Islet precursor cell (in vitro differentiated cells): ENCODE results near the gene CDKAL1.
"Not testable (repeated sequence)": the region's sequence is repeated elsewhere in the genome, so short reads cannot be mapped to it uniquely, and the experiment has no call there.

Experiments
- DNase-seq: peaks from one replicate; pipeline ENCODE4 v3.0.0-alpha.2; 2018

CDKAL1 gene

DNA sequence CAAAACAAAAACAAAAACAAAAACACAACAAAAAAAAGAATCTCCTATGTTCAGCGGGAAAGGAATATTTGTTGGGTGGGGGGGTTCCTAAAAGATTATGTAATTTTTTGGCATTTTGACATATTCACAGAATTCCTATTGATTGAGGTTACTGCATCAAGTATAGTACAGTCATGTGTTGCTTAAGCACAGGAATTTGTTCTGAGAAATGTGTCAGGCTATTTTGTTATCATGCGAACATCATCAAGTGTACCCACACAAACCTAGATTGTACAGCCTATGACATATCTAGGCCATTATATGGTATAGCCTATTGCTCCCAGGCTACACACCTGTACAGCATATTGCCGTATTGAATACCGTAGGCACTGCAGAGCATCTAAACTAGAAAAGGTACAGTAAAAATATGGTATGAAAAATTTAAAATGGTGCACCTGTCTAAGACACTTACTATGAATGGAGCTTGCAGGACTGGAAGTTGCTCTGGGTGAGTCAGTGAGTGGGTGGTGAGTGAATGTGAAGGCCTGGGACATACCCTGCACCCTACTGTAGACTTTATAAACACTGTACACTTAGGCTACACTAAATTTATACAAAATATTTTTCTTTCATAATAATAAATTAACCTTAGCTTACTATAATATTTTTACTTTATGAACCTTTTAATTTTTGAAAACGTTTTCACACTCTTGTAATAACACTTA is 110.6 kb downstream of the CDKAL1 start:
- no peak for DNase-seq

DNA sequence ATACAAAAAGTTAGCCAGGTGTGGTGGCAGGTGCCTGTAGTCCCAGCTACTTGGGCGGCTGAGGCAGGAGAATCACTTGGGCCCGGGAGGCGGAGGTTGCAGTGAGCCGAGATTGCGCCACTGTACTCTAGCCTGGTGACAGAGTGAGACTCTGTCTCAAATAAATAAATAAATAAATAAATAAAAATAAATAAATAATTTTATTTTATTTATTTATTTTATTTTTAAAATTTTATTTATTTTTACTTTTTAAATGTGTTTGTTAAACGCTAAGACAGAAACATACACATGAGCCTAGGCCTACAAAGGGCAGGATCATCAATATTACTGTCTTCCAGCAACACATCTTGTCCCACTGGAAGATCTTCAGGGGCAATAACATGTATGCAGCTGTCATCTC is 111.3 kb downstream of the CDKAL1 start:
- DNase-seq, result not testable (repeated sequence)

DNA sequence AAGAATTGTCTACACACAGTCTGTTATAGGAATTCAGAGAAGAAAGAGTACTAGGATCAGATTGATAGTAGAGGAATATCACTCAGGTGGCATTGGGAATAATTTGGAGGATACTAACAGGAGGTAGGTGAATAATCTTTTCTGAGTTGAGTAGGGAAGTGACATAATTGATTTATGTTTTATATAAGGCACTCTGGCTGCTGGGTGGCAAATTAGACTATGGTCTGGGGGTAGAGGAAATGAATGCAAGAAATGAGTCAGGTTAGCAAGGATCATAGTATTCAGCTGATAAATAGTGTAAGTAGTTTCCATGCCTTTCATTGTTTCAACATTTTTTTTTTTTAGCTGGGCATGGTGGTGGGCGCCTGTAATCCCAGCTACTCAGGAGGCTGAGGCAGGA is 113.3 kb downstream of the CDKAL1 start:
- DNase-seq, result no peak

DNA sequence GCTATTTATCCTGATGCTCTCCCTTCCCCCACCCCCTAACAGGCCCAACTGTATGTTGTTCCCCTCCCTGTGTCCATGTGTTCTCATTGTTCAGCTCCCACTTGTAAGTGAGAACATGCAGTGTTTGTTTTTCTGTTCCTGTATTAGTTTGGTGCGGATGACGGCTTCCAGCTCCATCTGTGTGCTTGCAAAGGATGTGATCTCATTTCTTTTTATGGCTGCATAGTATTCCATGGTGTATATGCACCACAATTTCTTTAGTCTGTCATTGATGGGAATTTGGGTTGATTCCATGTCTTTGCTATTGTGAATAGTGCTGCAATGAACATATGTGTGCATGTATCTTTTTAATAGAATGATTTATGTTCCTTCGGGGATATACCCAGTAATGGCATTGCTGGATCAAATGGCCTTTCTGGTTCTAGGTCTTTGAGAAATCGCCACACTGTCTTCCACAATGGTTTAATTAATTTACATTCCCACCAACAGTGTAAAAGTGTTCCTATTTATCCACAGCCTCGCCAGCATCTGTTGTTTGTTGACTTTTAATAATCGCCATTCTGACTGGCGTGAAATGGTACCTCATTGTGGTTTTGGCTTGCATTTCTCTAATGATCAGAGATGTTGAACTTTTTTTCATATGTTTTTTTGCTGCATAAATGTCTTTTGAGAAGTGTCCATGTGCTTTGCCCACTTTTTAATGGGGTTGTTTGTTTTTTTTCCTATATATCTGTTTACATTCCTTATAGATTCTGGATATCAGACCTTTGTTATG is 115.6 kb downstream of the CDKAL1 start:
- DNase-seq, result not testable (repeated sequence)

DNA sequence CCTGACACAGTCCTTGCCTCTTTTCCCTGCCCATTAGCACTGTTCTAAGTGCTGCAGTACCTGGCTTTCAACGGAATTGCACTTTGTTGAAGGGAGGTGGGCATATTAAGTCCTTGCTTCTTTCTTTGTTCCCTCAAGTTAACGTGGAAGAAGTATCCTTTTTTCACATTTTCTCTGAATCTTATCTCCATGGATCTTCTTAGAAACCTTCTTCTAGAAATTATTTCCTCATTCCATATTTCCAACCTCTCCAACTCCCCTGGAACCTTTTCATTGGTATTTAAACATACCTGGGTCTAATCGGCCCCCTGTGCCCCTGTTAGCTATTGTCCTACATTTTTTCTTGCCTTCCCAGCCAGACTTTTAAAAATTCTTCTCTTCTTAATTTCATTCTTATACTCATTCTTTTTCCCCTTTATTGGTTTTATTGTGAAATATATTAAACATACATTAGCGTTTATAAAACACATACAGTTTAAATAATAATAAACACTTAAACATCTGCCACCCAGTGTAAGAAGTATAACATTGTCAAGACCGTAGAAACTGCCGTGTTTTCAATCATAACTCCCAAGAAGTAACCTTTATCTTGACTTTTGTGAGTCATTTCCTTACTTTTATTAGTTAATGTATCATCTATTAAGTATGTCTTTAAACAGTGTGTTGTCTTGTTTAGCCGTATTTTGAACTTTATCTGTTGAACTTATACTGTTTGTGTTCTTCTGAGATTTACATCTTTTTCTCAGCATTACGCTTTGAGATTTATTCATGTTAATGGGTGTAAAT is 118.2 kb downstream of the CDKAL1 start:
- DNase-seq, result no peak

DNA sequence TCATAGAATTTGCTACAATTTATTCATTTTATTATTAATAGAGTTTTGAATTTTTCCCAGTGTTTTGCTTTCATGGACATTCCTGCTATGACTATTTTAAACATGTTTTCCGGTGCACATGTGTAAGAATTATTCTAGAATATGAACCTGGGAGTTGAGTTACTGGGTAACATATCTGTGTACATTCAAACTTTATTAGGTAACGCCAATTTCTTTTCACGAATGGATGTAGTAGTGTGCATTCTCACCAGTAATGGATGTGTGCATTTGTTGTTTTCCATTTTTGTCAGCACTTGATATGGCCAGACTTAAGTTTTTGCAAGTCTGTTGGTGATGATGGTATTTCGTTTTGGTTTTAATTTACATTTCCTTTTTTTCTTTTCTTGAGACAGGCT is 118.8 kb downstream of the CDKAL1 start:
- DNase-seq, result no peak

DNA sequence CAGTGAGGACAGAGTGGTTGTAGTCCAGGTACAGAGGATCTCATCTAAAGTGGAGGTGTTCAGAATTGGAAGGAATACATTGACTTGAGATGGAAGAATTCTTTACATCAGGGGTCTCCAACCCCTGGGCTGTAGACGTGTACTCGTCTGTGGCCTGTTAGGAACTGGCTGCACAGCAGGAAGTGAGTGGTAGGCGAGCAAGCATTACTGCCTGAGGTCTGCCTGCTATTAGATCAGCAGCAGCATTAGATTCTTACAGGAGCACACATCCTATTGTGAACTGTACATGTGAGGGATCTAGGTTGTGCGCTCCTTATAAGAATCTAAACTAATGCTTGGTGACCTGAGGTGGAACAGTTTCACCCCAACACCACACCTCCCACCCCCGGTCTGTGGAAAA is 121.1 kb downstream of the CDKAL1 start:
- DNase-seq, result peak; percentile 59

DNA sequence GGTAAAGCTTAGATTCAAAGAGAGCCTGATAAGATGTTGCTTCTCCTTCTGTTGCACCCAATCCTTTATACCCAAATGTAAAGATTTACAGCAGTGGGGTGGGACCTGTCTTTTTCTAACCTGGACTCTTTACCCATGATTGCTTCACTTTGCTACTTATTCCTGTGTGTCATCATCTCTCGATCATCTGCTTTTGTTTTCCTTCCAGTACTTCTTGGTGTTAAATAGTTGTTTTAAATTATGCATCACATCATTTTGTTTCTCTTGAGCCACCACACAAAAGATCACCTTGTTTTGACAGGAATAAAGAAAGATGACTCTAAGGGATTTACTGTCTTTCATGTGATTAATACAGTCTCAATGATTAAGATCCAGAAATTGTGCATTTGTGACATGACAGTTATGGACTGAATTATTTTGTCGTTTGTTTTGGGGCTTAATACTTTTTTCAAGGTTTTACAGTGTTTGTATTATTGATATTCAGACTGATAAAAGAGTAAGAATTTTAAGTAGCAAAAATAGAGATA is 123.1 kb downstream of the CDKAL1 start:
- no peak for DNase-seq

DNA sequence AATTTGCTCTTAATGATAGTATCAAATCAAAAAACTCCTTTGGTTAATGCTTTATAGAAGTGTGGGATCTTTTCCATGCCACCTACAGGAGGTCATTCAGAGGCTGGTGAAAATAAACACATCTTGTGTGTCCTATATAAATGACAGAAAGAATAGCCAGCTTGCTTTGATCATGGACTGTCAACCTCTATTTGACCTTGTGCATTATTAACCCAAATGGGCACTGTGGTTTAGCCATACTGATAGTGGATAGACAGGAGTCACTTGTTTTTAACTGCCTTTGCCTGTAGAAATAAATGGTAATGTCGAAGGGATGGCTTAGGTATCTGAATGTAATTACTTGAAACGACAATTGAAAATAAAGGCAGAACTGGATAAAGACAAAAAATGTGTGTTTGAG is 123.8 kb downstream of the CDKAL1 start:
- no peak for DNase-seq

DNA sequence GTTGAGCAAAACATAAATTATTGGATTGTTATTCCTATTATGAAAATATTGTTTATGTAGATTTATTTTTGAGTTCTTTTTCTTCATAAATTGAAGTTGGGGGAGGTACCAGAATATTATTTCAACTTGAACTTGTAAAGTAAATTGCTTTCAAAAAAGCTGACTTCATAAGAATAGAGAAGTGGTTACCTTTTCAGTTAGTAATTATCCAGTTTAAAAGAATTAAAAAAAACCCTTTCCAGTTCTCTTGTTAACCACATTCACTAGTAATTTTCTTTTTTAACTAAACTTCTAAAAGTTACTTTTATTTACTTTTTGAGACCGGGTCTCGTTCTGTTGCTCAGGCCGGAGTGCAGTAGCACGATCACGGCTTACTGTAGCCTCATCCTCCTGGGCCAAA is 124.3 kb downstream of the CDKAL1 start:
- DNase-seq, result no peak

DNA sequence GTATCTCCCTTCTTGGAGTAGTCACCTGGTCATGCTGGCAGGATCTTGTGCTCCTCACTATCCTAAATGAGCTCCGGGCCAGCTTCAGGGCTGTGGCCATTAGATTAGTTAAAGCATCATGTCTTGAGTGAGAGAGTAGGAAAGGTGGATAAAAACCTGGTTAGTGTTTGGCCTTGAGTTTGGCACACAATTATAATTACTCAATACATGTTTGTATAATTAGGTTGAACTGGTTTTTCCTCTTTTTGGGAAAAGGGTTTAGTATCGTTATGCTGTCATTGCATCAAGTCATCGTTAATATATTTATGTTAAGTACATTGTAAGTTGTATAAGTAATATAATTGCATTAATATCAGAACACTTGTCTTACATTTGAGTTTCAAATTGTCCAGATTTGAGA is 126.3 kb downstream of the CDKAL1 start:
- DNase-seq, result no peak

DNA sequence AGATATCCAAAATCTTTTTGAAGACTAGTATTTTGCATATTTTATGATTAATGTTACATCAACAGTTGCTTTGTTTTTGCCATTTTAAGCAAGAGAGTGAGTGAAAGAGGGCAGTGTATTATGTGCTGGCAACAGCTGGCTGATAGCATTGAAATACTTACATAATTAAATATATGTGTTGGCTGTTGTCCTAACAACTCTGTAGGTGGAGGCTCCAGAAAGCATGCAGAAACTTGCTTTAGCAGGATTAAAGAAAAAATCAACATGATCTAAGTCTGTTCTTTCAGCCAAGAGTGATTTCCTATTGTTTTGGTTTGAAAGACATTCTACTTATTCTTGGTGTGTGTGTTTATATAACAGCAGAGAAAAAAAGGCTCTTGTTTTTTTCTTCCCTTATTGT is 127.5 kb downstream of the CDKAL1 start:
- no peak for DNase-seq

DNA sequence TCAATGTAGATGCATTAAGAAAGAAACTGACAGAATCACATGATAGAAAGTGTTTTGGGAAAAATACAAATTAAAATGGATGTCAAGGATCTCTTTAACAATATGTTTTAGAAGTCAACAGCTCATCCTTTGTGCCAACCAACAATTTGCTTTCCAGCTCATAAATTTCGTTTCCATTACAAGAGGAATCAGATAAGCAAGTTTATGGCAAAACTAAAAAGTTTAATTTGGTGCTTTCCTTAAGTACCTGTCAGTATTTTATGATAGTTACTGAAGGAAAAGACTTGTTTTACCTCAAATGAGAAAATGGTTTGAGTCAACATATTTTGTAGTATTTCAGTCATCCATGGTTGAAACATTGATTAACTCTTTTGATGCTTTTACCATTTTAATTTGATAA is 130.0 kb downstream of the CDKAL1 start:
- DNase-seq, result no peak

DNA sequence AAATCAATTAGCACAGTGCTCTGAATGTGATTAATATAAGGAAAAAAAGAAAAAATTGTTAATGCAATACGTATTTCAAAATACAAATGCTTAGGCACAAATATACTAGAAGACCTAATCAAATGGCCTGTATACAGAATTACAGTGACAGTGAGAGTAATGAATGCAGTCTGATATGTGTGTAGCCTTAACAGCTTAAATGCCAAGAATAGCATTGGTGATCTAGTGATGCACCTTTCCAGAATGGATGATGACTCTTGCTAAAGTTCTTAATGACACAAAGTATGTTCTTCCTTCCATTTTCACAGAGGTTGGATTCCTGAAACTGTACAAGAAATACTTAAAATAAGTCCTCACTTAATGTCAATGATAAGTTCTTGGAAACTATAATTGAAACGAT is 131.0 kb downstream of the CDKAL1 start:
- no peak for DNase-seq

DNA sequence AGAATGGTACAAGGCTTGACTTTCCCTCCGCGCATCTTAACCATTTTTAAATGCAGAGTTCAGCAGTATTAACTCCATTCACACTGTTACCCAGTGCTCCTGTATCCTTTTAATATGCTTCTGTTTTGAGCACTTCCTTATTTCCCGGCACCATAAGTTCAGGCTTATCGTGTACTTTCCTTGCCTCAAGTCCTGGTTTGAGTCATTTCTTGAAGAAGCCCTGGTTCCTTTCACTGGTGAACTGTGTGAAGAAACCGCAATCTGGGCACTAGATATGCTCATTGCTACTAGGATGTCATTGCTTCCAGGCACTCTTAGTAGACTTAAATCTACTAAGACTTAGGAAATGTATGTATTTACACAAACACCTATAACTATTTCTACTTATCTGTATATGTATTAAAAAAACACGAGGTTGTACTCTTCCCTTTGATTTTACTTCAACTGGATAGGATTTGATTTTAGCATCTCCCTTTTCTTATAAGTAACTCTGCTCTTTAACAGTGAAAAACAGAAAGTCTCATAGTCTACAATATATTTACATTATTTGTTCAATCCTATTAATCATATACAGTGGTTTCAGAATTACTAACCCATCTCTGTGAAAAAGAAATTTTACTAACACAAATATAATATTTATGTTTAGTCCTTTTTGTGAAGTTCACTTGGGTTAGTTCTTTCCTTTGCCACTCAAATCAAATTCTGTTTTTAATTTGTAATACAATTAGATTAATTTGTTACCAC is 135.5 kb downstream of the CDKAL1 start:
- no peak for DNase-seq

DNA sequence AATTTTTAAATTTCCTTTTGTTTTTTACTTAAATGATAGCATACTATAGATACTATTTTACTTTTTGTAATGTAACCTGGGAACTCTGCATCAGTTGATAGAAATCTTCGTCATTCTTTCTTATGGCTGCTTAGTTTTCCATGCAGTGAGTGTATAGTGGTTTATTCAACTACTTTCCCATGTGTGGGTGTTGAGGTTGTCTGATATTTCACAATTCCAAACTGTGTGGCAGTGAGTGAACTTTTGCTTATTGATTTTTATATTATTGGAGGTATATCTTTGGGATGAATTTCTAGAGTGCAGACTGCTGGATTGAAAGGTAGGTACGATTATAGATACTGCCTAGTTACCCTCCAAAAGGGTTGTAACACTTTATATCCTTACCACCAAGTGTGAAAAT is 136.5 kb downstream of the CDKAL1 start:
- no peak for DNase-seq

DNA sequence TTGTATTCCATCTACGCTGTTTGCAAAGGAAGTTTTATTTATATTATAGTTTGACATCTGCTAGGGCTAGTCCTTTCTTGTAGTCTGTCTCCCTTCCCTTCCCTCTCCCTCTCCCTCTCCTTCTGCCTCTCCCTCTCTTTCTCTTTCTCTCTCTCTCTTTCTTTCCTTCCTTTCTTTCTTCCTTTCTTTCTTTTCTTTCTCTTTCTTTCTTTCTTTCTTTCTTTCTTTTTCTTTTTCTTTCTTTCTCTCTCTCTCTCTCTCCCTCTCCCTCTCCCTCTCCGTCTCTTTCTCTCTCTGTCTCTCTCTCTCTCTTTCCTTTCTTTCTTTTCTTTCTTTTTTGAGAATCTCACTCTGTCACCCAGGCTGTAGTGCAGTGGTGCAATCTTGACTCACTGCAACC is 137.8 kb downstream of the CDKAL1 start:
- no peak for DNase-seq

DNA sequence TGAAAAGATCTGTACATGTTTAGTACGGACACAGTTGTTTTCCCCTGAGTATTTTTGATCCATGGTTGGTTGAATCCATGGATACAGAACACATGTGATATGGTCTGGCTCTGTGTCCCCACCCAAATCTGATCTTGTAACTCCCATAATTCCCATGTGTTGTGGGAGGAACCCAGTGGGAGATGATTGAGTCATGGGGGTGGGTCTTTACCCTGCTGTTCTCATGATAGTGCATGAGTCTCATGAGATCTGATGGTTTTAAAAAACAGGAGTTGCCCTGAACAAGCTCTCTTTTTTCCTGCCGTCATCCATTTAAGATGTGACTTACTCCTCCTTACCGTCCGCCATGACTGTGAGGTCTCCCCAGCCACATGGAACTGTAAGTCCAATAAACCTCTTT is 139.2 kb downstream of the CDKAL1 start:
- DNase-seq, result no peak

DNA sequence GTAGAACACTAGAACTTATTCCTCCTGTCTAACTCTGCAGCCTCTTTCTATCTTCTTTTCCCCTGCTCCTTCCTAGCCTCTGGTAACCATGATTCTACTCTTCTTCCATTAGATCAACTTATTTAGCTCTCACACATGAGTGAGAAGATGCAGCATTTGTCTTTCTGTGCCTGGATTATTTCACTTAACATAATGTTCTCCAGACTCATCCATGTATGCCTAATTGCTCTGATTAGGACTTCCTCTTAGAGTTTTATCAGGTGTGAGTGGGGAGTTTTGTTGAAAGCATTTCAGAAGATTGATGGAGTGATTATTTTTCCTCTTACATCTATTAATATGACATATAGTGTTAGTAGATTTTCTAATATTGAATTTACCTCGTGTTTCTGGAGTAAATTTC is 140.4 kb downstream of the CDKAL1 start:
- no peak for DNase-seq

DNA sequence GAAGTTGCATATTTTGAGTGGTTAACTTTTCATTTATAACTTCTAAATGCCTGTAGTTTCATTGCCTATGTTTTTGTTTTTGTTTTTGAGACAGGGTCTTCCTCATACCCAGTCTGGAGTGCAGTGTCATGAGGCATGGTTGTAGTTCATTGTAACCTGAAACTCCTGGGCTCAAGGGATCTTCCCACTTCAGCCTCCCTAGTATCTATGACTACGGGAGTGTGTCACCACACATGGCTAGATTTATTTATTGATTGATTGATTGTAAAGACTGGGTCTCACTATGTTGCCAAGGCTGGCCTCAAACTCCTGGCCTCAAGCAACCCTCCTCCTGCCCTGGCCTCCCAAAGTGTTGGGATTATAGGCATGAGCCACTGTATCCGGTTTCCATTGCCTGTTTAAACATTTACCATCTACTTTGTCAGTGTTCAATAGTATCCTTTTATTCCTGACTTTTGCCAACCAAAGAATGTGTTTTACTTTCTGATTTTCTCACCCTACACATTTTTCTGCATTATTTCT is 144.6 kb downstream of the CDKAL1 start:
- DNase-seq, result no peak

DNA sequence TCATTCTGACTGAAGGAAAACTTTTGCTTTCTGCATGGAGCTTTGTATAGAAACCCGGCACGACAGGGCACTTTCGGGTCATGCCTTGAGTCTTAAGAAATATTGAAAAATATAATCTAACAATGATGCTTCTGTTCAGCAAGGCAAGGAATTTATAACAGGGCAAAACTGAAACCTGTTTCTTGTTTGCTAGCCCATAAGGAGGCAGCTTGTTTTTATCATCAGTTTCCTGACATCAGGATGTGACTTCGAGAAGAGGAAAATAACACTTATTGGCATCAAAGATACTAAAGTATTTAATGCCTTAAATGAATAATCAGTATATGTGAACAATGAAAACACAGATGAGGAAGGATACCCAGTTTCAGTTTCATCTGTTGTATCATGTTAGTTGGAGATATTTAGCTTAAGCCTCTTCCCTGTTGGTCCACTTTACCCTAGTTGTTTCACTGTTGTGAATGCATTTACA is 146.5 kb downstream of the CDKAL1 start:
- no peak for DNase-seq

DNA sequence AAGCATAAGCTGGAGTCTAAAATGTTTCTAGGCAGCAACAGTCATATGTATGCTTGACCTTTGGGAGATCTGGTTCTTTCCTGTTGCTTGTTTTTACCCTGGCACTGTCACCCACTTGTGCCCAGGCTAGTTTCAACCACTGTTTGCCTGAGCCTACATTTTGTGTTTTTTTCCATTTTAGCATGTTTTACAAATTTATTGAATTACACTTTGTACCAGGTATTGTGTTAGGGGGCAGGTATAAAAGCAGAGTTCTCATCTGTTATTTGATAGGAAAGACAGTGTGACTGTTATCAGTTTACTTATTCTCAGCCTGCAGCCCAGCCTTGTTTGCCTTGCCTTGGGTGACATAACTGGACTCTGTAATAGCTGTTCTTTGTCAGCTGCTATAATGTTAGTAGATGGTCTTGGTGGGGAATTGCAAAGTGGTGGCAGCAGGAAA is 147.0 kb downstream of the CDKAL1 start:
- no peak for DNase-seq
